Endodermal cell (in vitro differentiated cells): Measurements from ENCODE around the gene SAMD5. TPM values are rescaled to one million over a fixed set of nuclear protein-coding genes. Genes with fewer than 3 reads are reported as not detected.

Experiments
- DNase-seq: peaks from one replicate; pipeline ENCODE4 v3.0.0-alpha.2; 2017
- H3K27ac ChIP-seq: 2 replicates; pipeline ENCODE4 v1.5.1; 2013; ENCODE audit warnings: mild to moderate bottlenecking, low read depth, low read length, moderate library complexity
- H3K27me3 ChIP-seq: 2 replicates; pipeline ENCODE4 v1.6.1; 2013; ENCODE audit warnings: mild to moderate bottlenecking, low read length, moderate library complexity; ENCODE audit not compliant: insufficient read depth, control insufficient read depth, poor library complexity, severe bottlenecking
- H3K36me3 ChIP-seq: 2 replicates; pipeline ENCODE4 v1.7.0; 2013; ENCODE audit warnings: mild to moderate bottlenecking, low read length, moderate library complexity; ENCODE audit not compliant: control insufficient read depth, insufficient read depth
- H3K4me1 ChIP-seq: one replicate; pipeline ENCODE4 v1.7.0; 2013; ENCODE audit warnings: low read length; ENCODE audit not compliant: control insufficient read depth, insufficient read depth
- H3K4me3 ChIP-seq: 2 replicates; pipeline ENCODE4 v1.5.1; 2013; ENCODE audit warnings: mild to moderate bottlenecking, low read length, moderate library complexity
- H3K9ac ChIP-seq: 2 replicates; pipeline ENCODE4 v1.6.1; 2013; ENCODE audit warnings: mild to moderate bottlenecking, low read length, moderate library complexity; ENCODE audit not compliant: poor library complexity, severe bottlenecking; ENCODE audit errors: extremely low read depth
- H3K9me3 ChIP-seq: 2 replicates; pipeline ENCODE4 v1.6.1; 2013; ENCODE audit warnings: mild to moderate bottlenecking, low read length, moderate library complexity; ENCODE audit not compliant: control insufficient read depth
- H3K27ac Mint-ChIP-seq: 2 replicates; pipeline ENCODE4 v1.8.0; 2020; ENCODE audit warnings: mixed read lengths
- H3K27me3 Mint-ChIP-seq: 2 replicates; pipeline ENCODE4 v1.8.0; 2021; ENCODE audit warnings: mild to moderate bottlenecking, mixed read lengths; ENCODE audit not compliant: insufficient read depth
- H3K36me3 Mint-ChIP-seq: 2 replicates; pipeline ENCODE4 v1.8.0; 2020; ENCODE audit warnings: low read depth, mixed read lengths
- H3K4me1 Mint-ChIP-seq: 2 replicates; pipeline ENCODE4 v1.8.0; 2020; ENCODE audit warnings: mixed read lengths
- H3K4me3 Mint-ChIP-seq: 2 replicates; pipeline ENCODE4 v1.8.0; 2020; ENCODE audit warnings: mild to moderate bottlenecking, moderate library complexity, mixed read lengths
- H3K9me3 Mint-ChIP-seq: 2 replicates; pipeline ENCODE4 v1.8.0; 2020; ENCODE audit warnings: mild to moderate bottlenecking, mixed read lengths
- CTCF ChIP-seq: fragments of 200-600 bp; sonication (generic); conservative IDR thresholded peaks from 2 replicates; pipeline ENCODE4 v1.5.0; 2021; ENCODE audit warnings: antibody characterized with exemption, mild to moderate bottlenecking
- WGBS, 2 experiments: methylation state at CpG; one replicate each; pipeline versions ENCODE4 v1.1.5 to v1.1.7; 2013; ENCODE audit warnings: missing lambda C conversion rate in 2 of 2, mixed read lengths in 1 of 2; ENCODE audit not compliant: insufficient coverage in 1 of 2, insufficient read length in 1 of 2; 5-methylcytosine and 5-hydroxymethylcytosine counted together
- total RNA-seq, 2 donors: library from RNA; stranded (reverse); fragmentation: NEBNext Ultra II Directional in 1 of 2; extraction: Animal tissue kit (Norgen Biotek cat#: 25700) in 1 of 2; gene quantifications; 2 replicates in 1 of 2; 3 replicates in 1 of 2; pipeline ENCODE4 v1.2.1, GENCODE V29; 2021

SAMD5 gene
- total RNA-seq, 2 donors from 2014 or later: 0.69 to 0.99 TPM

DNA sequence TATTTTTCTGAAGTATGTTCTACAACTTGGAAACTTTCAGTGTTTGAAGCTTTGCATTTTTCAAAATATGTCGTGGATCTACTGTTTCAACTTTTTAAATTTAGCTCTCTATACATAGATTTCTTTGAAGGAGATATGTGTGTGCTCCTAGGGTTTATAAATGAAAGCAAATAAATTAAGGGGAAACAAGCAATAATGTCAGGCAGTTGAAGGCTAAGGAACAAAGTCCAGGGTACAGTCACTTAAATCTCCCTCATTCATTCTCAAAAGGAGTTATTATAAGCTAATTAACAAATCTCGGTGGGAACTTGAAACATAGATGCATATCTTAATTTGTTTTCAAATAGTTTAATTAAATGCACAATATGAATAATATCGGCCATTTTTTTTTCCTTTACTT, 79.4 kb downstream of the SAMD5 start:
- H3K27ac Mint-ChIP-seq: no peak overlapping the region
- no peak for DNase-seq

DNA sequence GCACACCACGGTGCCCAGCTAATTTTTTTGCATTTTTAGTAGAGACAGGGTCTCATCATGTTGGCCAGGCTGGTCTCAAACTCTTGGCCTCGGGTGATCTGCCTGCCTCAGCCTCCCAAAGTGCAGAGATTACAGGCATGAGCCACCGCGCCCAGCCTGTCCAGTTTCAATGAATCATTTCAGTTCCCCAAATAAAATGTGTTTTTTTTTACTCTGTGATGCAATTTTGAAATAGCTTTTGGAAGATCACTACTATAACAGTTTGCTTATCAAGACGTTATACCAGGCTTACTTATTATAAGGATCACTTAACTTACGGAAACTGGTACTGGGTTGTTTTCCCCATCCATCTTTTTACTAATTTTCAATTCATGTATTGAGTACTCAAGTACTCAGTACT, 80.0 kb downstream of the SAMD5 start:
- WGBS, 2 experiments: 87 to 96% methylated on average over 4 to 6 of the region's 6 CpGs
- no peaks in the 10 kb centered on the region for H3K9me3 Mint-ChIP-seq
- no peak for DNase-seq
- Histone ChIP-seq H3K9me3 (no peaks in the 10 kb centered on the region), H3K4me3 (no peak overlapping the region), H3K27me3 (no peaks in the 10 kb centered on the region), H3K27ac (no peak overlapping the region), H3K36me3 (no peaks in the 10 kb centered on the region), H3K4me1 (no peaks in the 10 kb centered on the region), H3K9ac (no peak overlapping the region)
- no peaks in the 10 kb centered on the region for H3K36me3 Mint-ChIP-seq
- no peak for TF ChIP-seq CTCF
- no peaks in the 10 kb centered on the region for H3K27me3 Mint-ChIP-seq
- no peak overlapping the region for H3K27ac Mint-ChIP-seq
- H3K4me1 Mint-ChIP-seq: no peaks in the 10 kb centered on the region
- no peak overlapping the region for H3K4me3 Mint-ChIP-seq

More for the DNA sequence above, 79.4 kb downstream of the SAMD5 start:
- Histone ChIP-seq H3K9ac (no peak overlapping the region), H3K27me3 (no peaks in the 10 kb centered on the region), H3K36me3 (no peaks in the 10 kb centered on the region), H3K9me3 (no peaks in the 10 kb centered on the region), H3K27ac (no peak overlapping the region), H3K4me3 (no peak overlapping the region), H3K4me1 (no peaks in the 10 kb centered on the region)
- TF ChIP-seq CTCF: no peak
- WGBS, 2 experiments: 100% methylated on average over 3 of the region's 3 CpGs; no CpG with 5 or more reads in 1 of the 2 experiments
- no peaks in the 10 kb centered on the region for H3K27me3 Mint-ChIP-seq
- no peak overlapping the region for H3K4me3 Mint-ChIP-seq
- no peaks in the 10 kb centered on the region for H3K36me3 Mint-ChIP-seq
- H3K4me1 Mint-ChIP-seq: no peaks in the 10 kb centered on the region
- no peaks in the 10 kb centered on the region for H3K9me3 Mint-ChIP-seq

DNA sequence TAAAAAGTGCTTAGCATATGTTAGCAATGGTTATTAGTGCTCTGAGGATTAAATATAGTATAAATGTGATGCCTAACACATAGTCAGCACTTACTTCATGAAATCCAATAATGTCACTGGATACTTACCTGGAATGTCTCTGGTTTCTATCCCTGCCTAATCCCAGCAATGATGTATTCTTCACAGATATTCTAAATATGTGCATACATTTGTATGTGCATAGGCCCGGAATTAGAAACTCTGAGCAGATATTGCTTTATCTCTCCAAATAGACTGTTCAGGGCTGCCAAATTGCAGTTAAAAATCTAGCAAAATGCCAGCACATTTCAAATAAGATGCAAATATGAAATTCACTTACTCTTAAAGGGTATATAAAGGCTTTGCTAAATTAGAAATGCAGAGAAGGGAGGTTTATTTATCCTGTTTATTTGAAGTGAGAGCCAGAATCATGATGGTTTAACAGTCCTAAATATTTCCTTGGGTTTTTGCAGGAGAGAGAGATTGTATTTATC, 81.3 kb downstream of the SAMD5 start:
- no peak for DNase-seq
- 44 to 56% methylated on average over 1 of the region's 1 CpG for WGBS, 2 experiments

More for the DNA sequence above, 81.3 kb downstream of the SAMD5 start:
- TF ChIP-seq CTCF: no peak
- Mint-ChIP-seq H3K27me3 (no peaks in the 10 kb centered on the region), H3K36me3 (no peaks in the 10 kb centered on the region), H3K4me3 (no peak overlapping the region), H3K9me3 (no peaks in the 10 kb centered on the region), H3K4me1 (no peaks in the 10 kb centered on the region), H3K27ac (no peak overlapping the region)
- Histone ChIP-seq H3K9ac (no peak overlapping the region), H3K4me3 (no peak overlapping the region), H3K27ac (no peak overlapping the region), H3K9me3 (no peaks in the 10 kb centered on the region), H3K4me1 (no peaks in the 10 kb centered on the region), H3K27me3 (no peaks in the 10 kb centered on the region), H3K36me3 (no peaks in the 10 kb centered on the region)
